HG03095 (cell line): ENCODE results near the gene SERPINI2.

Experiments used
- ATAC-seq: cut with Tn5 transposase; IDR thresholded peaks from one replicate; pipeline ENCODE4 v1.9.1; 2021; ENCODE audit warnings: moderate library complexity; ENCODE audit not compliant: unreplicated experiment

SERPINI2 gene

GRCh38 chr3:167473863-167474262 is at the start of gene SERPINI2:
Gene SERPINI2 (minus strand): TSS chr3:167474042. CDS start chr3:167471834, 2,208 bp downstream.
- no peak for ATAC-seq

- no peak for ATAC-seq
These were observed 47.1 kb upstream of the SERPINI2 start for GRCh38 chr3:167521006-167521355.

- no peak for ATAC-seq
These were observed 46.6 kb upstream of the SERPINI2 start for GRCh38 chr3:167520266-167521005.

- no peak for ATAC-seq
These were observed 34.1 kb upstream of the SERPINI2 start for GRCh38 chr3:167507954-167508353.

- ATAC-seq = no peak
These were observed 28.6 kb upstream of the SERPINI2 start for GRCh38 chr3:167502401-167502800.

GRCh38 chr3:167501941-167502340 is 28.1 kb upstream of the SERPINI2 start:
- no peak for ATAC-seq

- ATAC-seq = no peak
These were observed 24.1 kb upstream of the SERPINI2 start for GRCh38 chr3:167497903-167498302.

GRCh38 chr3:167493244-167493643 is 19.4 kb upstream of the SERPINI2 start:
- ATAC-seq = no peak

GRCh38 chr3:167491621-167492020 is 17.8 kb upstream of the SERPINI2 start:
- no peak for ATAC-seq

- ATAC-seq = no peak
These were observed 15.7 kb upstream of the SERPINI2 start for GRCh38 chr3:167489571-167489970.

GRCh38 chr3:167487556-167487955 is 13.7 kb upstream of the SERPINI2 start:
- ATAC-seq = no peak

- no peak for ATAC-seq
These were observed 10.7 kb upstream of the SERPINI2 start for GRCh38 chr3:167484551-167484950.

GRCh38 chr3:167483708-167484475 is 10.1 kb upstream of the SERPINI2 start:
- no peak for ATAC-seq

- ATAC-seq = no peak
These were observed 7.3 kb upstream of the SERPINI2 start for GRCh38 chr3:167481164-167481563.

GRCh38 chr3:167480748-167481147 is 6.9 kb upstream of the SERPINI2 start:
- ATAC-seq = no peak

GRCh38 chr3:167469381-167469780 is 4.5 kb downstream of the SERPINI2 start:
- no peak for ATAC-seq

- ATAC-seq = no peak
These were observed 5.8 kb downstream of the SERPINI2 start for GRCh38 chr3:167467848-167468611.

GRCh38 chr3:167466966-167467365 is 6.9 kb downstream of the SERPINI2 start:
- no peak for ATAC-seq

- no peak for ATAC-seq
These were observed 17.6 kb downstream of the SERPINI2 start for GRCh38 chr3:167456157-167456799.

- ATAC-seq = no peak
These were observed 20.0 kb downstream of the SERPINI2 start for GRCh38 chr3:167453815-167454214.

- ATAC-seq = no peak
These were observed 22.6 kb downstream of the SERPINI2 start for GRCh38 chr3:167451282-167451681.
